SK-N-SH treated with all-trans-retinoic acid at 6 μM for 48 hours (cell line): ENCODE measurements around the gene ABCA6.

ENCODE experiments used
- ATAC-seq: fragments of 200-7000 bp; cut with Tn5 transposase; 3 replicates; pipeline ENCODE4 v1.9.1; 2020; ENCODE audit warnings: mild to moderate bottlenecking, moderate library complexity
- ARNTL ChIP-seq: fragments of 450-650 bp; formaldehyde crosslinking; IDR thresholded peaks from 2 replicates; pipeline ENCODE4 v1.5.0; 2020; ENCODE audit warnings: low read depth, mild to moderate bottlenecking, moderate library complexity, borderline replicate concordance
- BACH2 ChIP-seq: fragments of 250-450 bp; sonication (Bioruptor Pico); IDR thresholded peaks from 2 replicates; pipeline ENCODE4 v1.9.0; 2021; ENCODE audit warnings: mild to moderate bottlenecking, borderline replicate concordance
- CREB5 ChIP-seq: fragments of 250-450 bp; sonication (Bioruptor Pico); IDR thresholded peaks from 2 replicates; pipeline ENCODE4 v1.5.1; 2020; ENCODE audit warnings: low read depth, mild to moderate bottlenecking, moderate library complexity
- CSDC2 ChIP-seq: fragments of 250-450 bp; sonication (Bioruptor Pico); IDR thresholded peaks from 2 replicates; pipeline ENCODE4 v1.5.0; 2020; ENCODE audit warnings: mild to moderate bottlenecking, moderate library complexity
- CSRNP3 ChIP-seq: fragments of 250-450 bp; sonication (Bioruptor Pico); IDR thresholded peaks from 2 replicates; pipeline ENCODE4 v1.5.1; 2021; ENCODE audit warnings: mild to moderate bottlenecking, moderate library complexity
- ESRRG ChIP-seq: fragments of 250-450 bp; sonication (Bioruptor Pico); IDR thresholded peaks from 2 replicates; pipeline ENCODE4 v1.6.1; 2021; ENCODE audit warnings: mild to moderate bottlenecking
- GLIS3 ChIP-seq: fragments of 250-450 bp; sonication (Bioruptor Pico); IDR thresholded peaks from 2 replicates; pipeline ENCODE4 v1.5.0; 2020; ENCODE audit warnings: mild to moderate bottlenecking, moderate library complexity
- OSR1 ChIP-seq: fragments of 250-450 bp; sonication (Bioruptor Pico); IDR thresholded peaks from 2 replicates; pipeline ENCODE4 v1.8.0; 2022; ENCODE audit warnings: moderate library complexity, mild to moderate bottlenecking, inconsistent platforms
- SNAI2 ChIP-seq: fragments of 250-450 bp; sonication (Bioruptor Pico); IDR thresholded peaks from 2 replicates; pipeline ENCODE4 v1.5.0; 2020; ENCODE audit warnings: mild to moderate bottlenecking, moderate library complexity
- TCF4 ChIP-seq: fragments of 250-450 bp; sonication (Bioruptor Pico); IDR thresholded peaks from 2 replicates; pipeline ENCODE4 v1.8.0; 2021; ENCODE audit warnings: mild to moderate bottlenecking, moderate library complexity, borderline replicate concordance
- TOX ChIP-seq: fragments of 250-450 bp; sonication (Bioruptor Pico); IDR thresholded peaks from 2 replicates; pipeline ENCODE4 v1.8.0; 2021; ENCODE audit warnings: mild to moderate bottlenecking, moderate library complexity, borderline replicate concordance
- TSHZ2 ChIP-seq: fragments of 250-450 bp; sonication (Bioruptor Pico); IDR thresholded peaks from 2 replicates; pipeline ENCODE4 v1.5.0; 2020; ENCODE audit warnings: mild to moderate bottlenecking, moderate library complexity
- ZC3H10 ChIP-seq: fragments of 250-450 bp; sonication (Bioruptor Pico); IDR thresholded peaks from 2 replicates; pipeline ENCODE4 v1.5.1; 2021; ENCODE audit warnings: mild to moderate bottlenecking, moderate library complexity
- ZFP3 ChIP-seq: fragments of 250-450 bp; sonication (Bioruptor Pico); IDR thresholded peaks from 2 replicates; pipeline ENCODE4 v1.5.0; 2020; ENCODE audit warnings: mild to moderate bottlenecking, moderate library complexity
- ZFP30 ChIP-seq: fragments of 450-650 bp; formaldehyde crosslinking; IDR thresholded peaks from 2 replicates; pipeline ENCODE4 v1.5.0; 2022; ENCODE audit warnings: mild to moderate bottlenecking, moderate library complexity
- ZNF565 ChIP-seq: fragments of 450-650 bp; formaldehyde crosslinking; conservative IDR thresholded peaks from 2 replicates; pipeline ENCODE4 v1.5.0; 2020; ENCODE audit warnings: low read depth, mild to moderate bottlenecking, moderate library complexity
- ZNF70 ChIP-seq: fragments of 450-650 bp; formaldehyde crosslinking; IDR thresholded peaks from 2 replicates; pipeline ENCODE4 v1.5.0; 2020; ENCODE audit warnings: mild to moderate bottlenecking, moderate library complexity
- ZNF8 ChIP-seq: fragments of 450-650 bp; formaldehyde crosslinking; IDR thresholded peaks from 2 replicates; pipeline ENCODE4 v1.5.0; 2020; ENCODE audit warnings: mild to moderate bottlenecking, moderate library complexity
- TF ChIP-seq, protein P1 (sequence below): fragments of 250-450 bp; sonication (Bioruptor Pico); IDR thresholded peaks from 2 replicates; pipeline ENCODE4 v1.8.0; 2020; ENCODE audit warnings: mild to moderate bottlenecking, moderate library complexity, borderline replicate concordance

The ABCA6 gene

DNA sequence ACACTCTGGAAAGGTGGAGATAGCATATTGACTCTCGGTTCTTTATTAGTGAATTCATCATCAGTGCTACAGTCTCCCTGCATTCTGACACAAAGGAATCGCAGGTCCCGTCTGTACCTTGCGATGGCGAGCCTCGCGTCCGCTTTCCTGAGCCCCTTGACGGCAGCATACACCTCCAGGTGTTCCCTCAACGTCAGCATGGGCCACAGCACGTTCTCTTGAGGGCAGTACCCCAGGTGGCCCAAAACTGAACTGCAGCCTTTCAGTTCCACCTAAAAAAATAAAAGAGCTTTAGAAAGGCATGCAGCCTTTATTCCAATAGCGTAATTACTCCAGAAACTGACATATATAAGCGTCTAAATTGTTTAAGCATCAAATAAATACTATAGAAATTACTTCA is 56.8 kb downstream of the ABCA6 start:
- no peak for TF ChIP-seq ZFP3 (CRISPR knock-in tag)
- TF ChIP-seq TCF4 (CRISPR knock-in tag) = no peak
- no peak for TF ChIP-seq BACH2 (CRISPR knock-in tag)
- TF ChIP-seq SNAI2 (CRISPR knock-in tag) = no peak
- no peak for TF ChIP-seq ZFP30 (CRISPR knock-in tag)
- TF ChIP-seq TOX (CRISPR knock-in tag) = no peak
- no peak for TF ChIP-seq ESRRG (CRISPR knock-in tag)
- TF ChIP-seq TSHZ2 (CRISPR knock-in tag) = no peak
- TF ChIP-seq ZNF8 = no peak
- peak; percentile 76 for ATAC-seq

- ATAC-seq = no peak
- TF ChIP-seq ARNTL (CRISPR knock-in tag) = no peak
- TF ChIP-seq ZC3H10 = no peak
- no peak for TF ChIP-seq CSDC2
- TF ChIP-seq ZNF70 = no peak
- TF ChIP-seq ZFP30 (CRISPR knock-in tag) = no peak
- no peak for TF ChIP-seq SNAI2 (CRISPR knock-in tag)
- no peak for TF ChIP-seq BACH2 (CRISPR knock-in tag)
- TF ChIP-seq CREB5 (CRISPR knock-in tag) = no peak
- no peak for TF ChIP-seq GLIS3 (CRISPR knock-in tag)
- no peak for TF ChIP-seq ESRRG (CRISPR knock-in tag)
- no peak for TF ChIP-seq TOX (CRISPR knock-in tag)
- TF ChIP-seq, protein P1, sequence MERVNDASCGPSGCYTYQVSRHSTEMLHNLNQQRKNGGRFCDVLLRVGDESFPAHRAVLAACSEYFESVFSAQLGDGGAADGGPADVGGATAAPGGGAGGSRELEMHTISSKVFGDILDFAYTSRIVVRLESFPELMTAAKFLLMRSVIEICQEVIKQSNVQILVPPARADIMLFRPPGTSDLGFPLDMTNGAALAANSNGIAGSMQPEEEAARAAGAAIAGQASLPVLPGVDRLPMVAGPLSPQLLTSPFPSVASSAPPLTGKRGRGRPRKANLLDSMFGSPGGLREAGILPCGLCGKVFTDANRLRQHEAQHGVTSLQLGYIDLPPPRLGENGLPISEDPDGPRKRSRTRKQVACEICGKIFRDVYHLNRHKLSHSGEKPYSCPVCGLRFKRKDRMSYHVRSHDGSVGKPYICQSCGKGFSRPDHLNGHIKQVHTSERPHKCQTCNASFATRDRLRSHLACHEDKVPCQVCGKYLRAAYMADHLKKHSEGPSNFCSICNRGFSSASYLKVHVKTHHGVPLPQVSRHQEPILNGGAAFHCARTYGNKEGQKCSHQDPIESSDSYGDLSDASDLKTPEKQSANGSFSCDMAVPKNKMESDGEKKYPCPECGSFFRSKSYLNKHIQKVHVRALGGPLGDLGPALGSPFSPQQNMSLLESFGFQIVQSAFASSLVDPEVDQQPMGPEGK (CRISPR knock-in tag) = no peak
- TF ChIP-seq, all 23 proteins: peak for 0
These were observed 59.0 kb downstream of the ABCA6 start for GRCh38 chr17:69082696-69083095.

GRCh38 chr17:69078864-69079263 is 62.8 kb downstream of the ABCA6 start:
- no peak for ATAC-seq
- TF ChIP-seq CSDC2 (no peak), ZFP30 (CRISPR knock-in tag) (no peak), CSRNP3 (CRISPR knock-in tag) (no peak), ZNF565 (CRISPR knock-in tag) (no peak), TSHZ2 (CRISPR knock-in tag) (no peak), OSR1 (CRISPR knock-in tag) (no peak), TOX (CRISPR knock-in tag) (no peak)
- TF ChIP-seq, protein P1 (CRISPR knock-in tag) = no peak
- TF ChIP-seq, all 23 proteins: peak for 0
